ENCODE results near the gene EBNA1BP2.
"Not testable (repeated sequence)": the region's sequence is repeated elsewhere in the genome, so short reads cannot be mapped to it uniquely, and the experiment has no call there.

Gene EBNA1BP2

GRCh38 chr1:43171876-43172526, at the start of gene EBNA1BP2, which contains the start of gene CFAP57:
EBNA1BP2 (minus strand) TSS chr1:43172290; CDS start chr1:43172118, 172 bp downstream.
CFAP57 (plus strand) TSS chr1:43172330; CDS start chr1:43172754, 424 bp downstream.
- DNase-seq: peak; percentile 77 to 83

GRCh38 chr1:43221797-43222196, 49.7 kb upstream of the EBNA1BP2 start:
- DNase-seq: no peak

GRCh38 chr1:43220905-43221778, 49.1 kb upstream of the EBNA1BP2 start:
- no peak for DNase-seq

- DNase-seq: no peak
Observed at GRCh38 chr1:43217747-43218146, 45.7 kb upstream of the EBNA1BP2 start.

- DNase-seq: no peak
Observed at GRCh38 chr1:43214501-43215444, 42.7 kb upstream of the EBNA1BP2 start.

- DNase-seq: not testable (repeated sequence)
Observed at GRCh38 chr1:43208277-43208676, 36.2 kb upstream of the EBNA1BP2 start.

GRCh38 chr1:43207229-43207853, 35.3 kb upstream of the EBNA1BP2 start:
- DNase-seq: no peak

GRCh38 chr1:43206600-43207228, 34.6 kb upstream of the EBNA1BP2 start:
- no peak for DNase-seq

- no peak for DNase-seq
Observed at GRCh38 chr1:43205671-43206070, 33.6 kb upstream of the EBNA1BP2 start.

- no peak for DNase-seq
Observed at GRCh38 chr1:43204394-43204793, 32.3 kb upstream of the EBNA1BP2 start.

- no peak for DNase-seq
Observed at GRCh38 chr1:43203859-43204258, 31.8 kb upstream of the EBNA1BP2 start.

- peak; percentile 50 to 89 for DNase-seq
Observed at GRCh38 chr1:43199093-43199726, 27.1 kb upstream of the EBNA1BP2 start.

GRCh38 chr1:43197343-43198127, 25.4 kb upstream of the EBNA1BP2 start:
- DNase-seq: no peak

- DNase-seq: no peak
Observed at GRCh38 chr1:43194509-43194908, 22.4 kb upstream of the EBNA1BP2 start.

GRCh38 chr1:43188106-43188505, 16.0 kb upstream of the EBNA1BP2 start:
- no peak for DNase-seq

- DNase-seq: no peak
Observed at GRCh38 chr1:43184995-43185394, 12.9 kb upstream of the EBNA1BP2 start.

- DNase-seq: no peak
Observed at GRCh38 chr1:43184388-43184787, 12.3 kb upstream of the EBNA1BP2 start.

- no peak for DNase-seq
Observed at GRCh38 chr1:43177691-43178090, 5.6 kb upstream of the EBNA1BP2 start.

- no peak for DNase-seq
Observed at GRCh38 chr1:43174873-43175272, 2.8 kb upstream of the EBNA1BP2 start.

- DNase-seq: peak; percentile 59 to 77
Observed at GRCh38 chr1:43172527-43172972, 460 bp upstream of the EBNA1BP2 start.

All from NCI-H187 (cell line).